T1000 (cell line): ENCODE data around the gene OR1M1.

Source experiments
- DNase-seq: peaks from one replicate; lab custom pipeline; 2025; ENCODE audit warnings: mixed read lengths; lab: John Stamatoyannopoulos, UW

The OR1M1 gene

DNA sequence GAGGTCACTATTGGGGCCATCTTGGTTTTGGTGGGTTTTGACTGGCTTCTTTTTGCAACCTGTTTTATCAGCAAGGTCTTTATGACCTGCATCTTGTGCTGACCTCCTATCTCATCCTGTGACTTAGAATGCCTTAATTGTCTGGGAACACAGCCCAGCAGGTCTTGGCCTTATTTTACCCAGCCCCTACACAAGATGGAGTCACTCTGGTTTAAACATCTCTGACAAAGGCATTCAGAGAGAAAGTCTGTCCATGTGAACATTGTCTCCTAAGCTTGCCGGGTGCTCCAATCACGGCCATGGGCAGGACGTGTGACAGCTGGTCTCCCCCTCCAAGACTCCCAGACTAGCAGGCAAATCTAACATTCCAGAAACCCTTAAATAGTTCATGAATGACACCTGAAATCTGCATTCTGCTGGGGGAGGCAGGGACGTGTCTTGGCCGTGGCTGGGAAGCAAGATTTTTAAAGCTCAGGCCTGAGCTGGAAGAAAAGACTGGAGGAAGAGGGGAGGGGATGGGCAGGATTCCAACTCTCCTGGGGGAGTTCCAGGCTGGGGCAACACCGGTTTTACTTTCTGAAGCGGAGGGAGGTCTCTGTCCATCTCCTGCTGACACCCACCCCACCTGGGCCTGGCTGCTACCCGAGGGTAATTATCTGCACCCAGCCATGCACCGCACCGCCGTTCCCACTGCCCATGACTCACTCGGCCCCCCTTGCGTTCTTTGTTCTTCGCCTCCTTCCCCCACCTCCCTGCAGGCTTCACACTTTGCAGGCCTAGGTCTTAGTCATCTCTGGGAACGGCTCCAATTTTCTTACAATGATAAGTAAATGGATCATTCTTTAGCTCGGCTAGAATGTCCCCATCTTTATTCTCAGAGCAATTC, 11.6 kb upstream of the OR1M1 start:
- peak; percentile 83 for DNase-seq

- DNase-seq = no peak
Observed at GRCh38 chr19:9076901-9077300, 10.0 kb upstream of the OR1M1 start.

GRCh38 chr19:9078651-9079050, 8.2 kb upstream of the OR1M1 start:
- DNase-seq = no peak

DNA sequence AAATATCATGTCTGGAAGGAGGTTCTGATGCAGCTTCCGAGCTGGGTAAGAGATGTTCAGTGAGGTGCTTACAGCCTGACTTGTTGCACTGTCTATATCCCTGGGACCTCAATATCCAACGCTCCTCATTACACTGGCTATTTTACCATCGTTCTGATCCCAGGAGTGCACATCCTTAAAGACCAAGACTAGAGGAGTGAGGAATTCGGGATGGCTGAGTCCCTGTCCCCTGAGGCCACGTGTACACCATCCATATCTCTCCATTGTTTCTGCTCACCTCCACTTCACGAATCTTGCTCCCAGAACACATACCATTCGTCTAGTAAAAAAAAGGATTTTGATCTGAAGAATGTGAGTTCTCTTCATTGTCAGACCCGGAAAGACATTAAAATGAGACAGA, 20.5 kb downstream of the OR1M1 start, which contains the start of gene OR7G2:
OR7G2 (minus strand) TSS at position 101 of the 400 bp plus-strand sequence. CDS start 4,232 bp downstream, outside the sequence.
- DNase-seq = no peak

DNA sequence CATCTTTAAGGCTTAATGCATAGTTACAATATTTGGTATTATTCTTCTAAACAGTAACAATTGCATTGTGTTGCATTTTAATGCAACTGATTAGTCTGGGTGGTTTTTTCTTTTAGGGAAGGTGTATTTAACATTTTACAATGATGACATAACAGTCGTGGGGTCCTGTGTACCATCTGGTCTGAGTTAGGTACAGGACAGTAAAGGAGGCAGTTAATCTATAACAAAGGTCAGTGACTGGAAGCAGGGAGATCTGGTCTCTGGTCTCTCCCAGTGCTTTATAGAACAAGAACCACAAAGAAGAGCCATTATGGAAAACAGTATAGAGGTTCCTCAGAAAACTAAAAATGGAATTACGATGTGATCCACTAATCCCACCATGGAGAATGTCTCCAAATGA, 23.1 kb downstream of the OR1M1 start:
- no peak for DNase-seq

GRCh38 chr19:9115307-9115813, 28.5 kb downstream of the OR1M1 start, which contains the start of gene OR7G1:
Gene OR7G1, minus strand, starts transcription at chr19:9115763. Its CDS starts 0 bp downstream, at chr19:9115763.
- no peak for DNase-seq

GRCh38 chr19:9116547-9116946, 29.7 kb downstream of the OR1M1 start:
- no peak for DNase-seq

DNA sequence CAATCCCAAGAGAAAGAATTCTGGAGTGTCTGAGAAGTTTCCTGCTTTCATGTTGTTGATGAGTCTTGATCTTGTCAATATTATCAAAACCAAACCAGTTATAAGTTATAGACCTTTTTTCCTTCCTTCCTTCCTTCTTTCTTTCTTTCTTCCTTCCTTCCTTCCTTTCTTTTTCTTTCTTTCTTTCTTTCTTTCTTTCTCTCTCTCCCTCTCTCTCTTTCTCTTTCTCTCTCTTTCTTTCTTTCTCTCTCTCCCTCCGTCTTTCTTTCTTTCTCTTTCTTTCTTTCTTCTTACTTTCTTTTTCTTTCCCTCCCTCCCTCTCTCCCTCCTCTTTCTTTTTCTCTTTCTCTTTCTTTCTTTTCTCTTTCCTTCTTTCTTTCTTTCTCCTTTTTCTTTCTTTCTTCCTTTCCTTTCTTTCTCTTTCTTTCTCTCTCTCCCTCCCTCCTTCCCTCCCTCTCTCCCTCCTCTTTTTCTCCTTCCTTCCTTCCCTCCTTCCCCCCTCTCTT, 40.1 kb downstream of the OR1M1 start, which contains the start of gene OR7G3:
OR7G3 (minus strand) TSS at position 51 of the 506 bp plus-strand sequence; CDS start at position 51, 0 bp downstream.
- no peak for DNase-seq

- DNase-seq = peak; percentile 42
Observed at GRCh38 chr19:9128171-9128570, 41.3 kb downstream of the OR1M1 start.

- DNase-seq = no peak
Observed at GRCh38 chr19:9130965-9131364, 44.1 kb downstream of the OR1M1 start.

- DNase-seq = peak; percentile 49
Observed at GRCh38 chr19:9132422-9132821, 45.6 kb downstream of the OR1M1 start.

- DNase-seq = no peak
Observed at GRCh38 chr19:9139609-9140158, 52.8 kb downstream of the OR1M1 start.

DNA sequence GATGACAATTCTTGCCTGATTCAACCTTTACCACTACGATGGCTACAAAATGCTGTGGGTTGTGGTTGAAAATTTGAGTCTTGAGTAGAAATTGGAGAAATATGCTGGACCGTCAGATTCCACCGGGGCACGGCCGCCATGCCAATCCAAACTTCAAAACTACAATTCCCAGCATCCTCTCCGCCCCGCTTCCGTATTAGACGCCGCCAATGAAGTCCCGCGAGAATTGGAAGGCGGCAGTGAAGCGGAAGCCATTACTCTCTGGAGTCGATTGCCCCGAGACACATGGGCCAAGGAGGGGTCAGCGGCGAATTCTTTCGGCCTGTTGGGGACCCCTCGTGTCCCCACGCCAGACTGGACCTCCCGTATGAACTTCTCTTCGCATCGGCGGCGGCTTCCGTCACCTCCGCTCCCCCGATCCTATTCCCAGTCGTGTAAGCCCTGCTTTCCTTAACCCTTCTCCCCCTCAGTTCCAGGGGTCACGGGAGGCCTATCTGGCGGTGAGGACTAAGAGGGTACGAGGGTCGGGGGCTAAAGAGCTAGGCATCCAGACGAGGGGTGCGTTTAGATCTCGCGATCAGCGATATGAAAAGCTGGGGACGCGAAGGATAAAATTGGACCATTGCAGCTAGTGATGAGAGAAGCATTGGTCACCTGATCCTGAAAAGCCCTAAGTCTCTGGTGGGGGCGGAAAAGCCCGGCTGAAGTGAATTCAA, 53.5 kb downstream of the OR1M1 start, which contains the start of gene ZNF317:
ZNF317 (plus strand) TSS at position 239 of the 716 bp plus-strand sequence. CDS start 15,620 bp downstream, outside the sequence.
- peak; percentile 60 for DNase-seq

DNA sequence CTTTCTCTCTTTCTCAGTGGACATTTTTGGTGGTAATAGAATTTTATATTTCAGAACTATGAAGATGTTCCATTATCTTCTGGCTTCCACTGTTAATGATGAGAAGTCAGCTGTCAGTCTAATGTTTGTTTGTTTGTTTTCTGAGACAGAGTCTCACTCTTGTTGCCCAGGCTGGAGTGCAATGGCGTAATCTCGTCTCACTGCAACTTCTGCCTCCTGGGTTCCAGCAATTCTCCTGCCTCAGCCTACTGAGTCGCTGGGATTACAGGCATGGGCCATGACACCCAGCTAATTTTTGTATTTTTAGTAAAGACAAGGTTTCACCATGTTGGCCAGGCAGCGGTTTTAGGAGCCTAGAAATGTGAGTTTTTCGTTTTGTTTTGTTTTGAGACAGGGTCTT, 58.1 kb downstream of the OR1M1 start:
- DNase-seq = no peak
